Stimulated activated CD8-positive, alpha-beta memory T cell treated with anti-CD3 and anti-CD28 coated beads, Interleukin-4, amount 100 ng/mL, for 4 hours (primary cell): ENCODE measurements around the gene TMC3.
"Not testable (repeated sequence)": the region's sequence is repeated elsewhere in the genome, so short reads cannot be mapped to it uniquely, and the experiment has no call there.

Experiments used
- DNase-seq, 2 donors: peaks; one replicate each; pipeline ENCODE4 v3.0.0-alpha.2; 2020; ENCODE audit warnings: low read depth in 2 of 2, low spot score in 1 of 2

Gene TMC3

GRCh38 chr15:81348691-81349090, 25.3 kb downstream of the TMC3 start:
- DNase-seq: not testable (repeated sequence)

- DNase-seq: no peak
Measured at GRCh38 chr15:81347910-81348309, 26.1 kb downstream of the TMC3 start.

- no peak for DNase-seq
Measured at GRCh38 chr15:81346611-81347010, 27.4 kb downstream of the TMC3 start.

GRCh38 chr15:81343371-81343770, 30.6 kb downstream of the TMC3 start:
- DNase-seq: no peak

GRCh38 chr15:81341351-81341750, 32.7 kb downstream of the TMC3 start:
- DNase-seq: no peak

GRCh38 chr15:81339851-81340250, 34.2 kb downstream of the TMC3 start:
- DNase-seq: no peak

GRCh38 chr15:81339321-81339720, 34.7 kb downstream of the TMC3 start:
- DNase-seq: no peak

- DNase-seq: no peak
Measured at GRCh38 chr15:81338170-81339007, 35.6 kb downstream of the TMC3 start.

- DNase-seq: no peak
Measured at GRCh38 chr15:81337713-81338157, 36.3 kb downstream of the TMC3 start.

GRCh38 chr15:81337241-81337640, 36.8 kb downstream of the TMC3 start:
- no peak for DNase-seq

- DNase-seq: no peak
Measured at GRCh38 chr15:81336568-81336967, 37.4 kb downstream of the TMC3 start.

GRCh38 chr15:81335631-81336030, 38.4 kb downstream of the TMC3 start:
- DNase-seq: no peak

GRCh38 chr15:81334768-81335435, 39.1 kb downstream of the TMC3 start:
- no peak for DNase-seq

- no peak for DNase-seq
Measured at GRCh38 chr15:81333363-81333762, 40.6 kb downstream of the TMC3 start.

GRCh38 chr15:81332326-81332725, 41.7 kb downstream of the TMC3 start:
- no peak for DNase-seq

- no peak for DNase-seq
Measured at GRCh38 chr15:81331600-81331999, 42.4 kb downstream of the TMC3 start.

GRCh38 chr15:81331141-81331540, 42.9 kb downstream of the TMC3 start:
- not testable (repeated sequence) for DNase-seq

GRCh38 chr15:81330366-81331090, 43.5 kb downstream of the TMC3 start:
- DNase-seq: no peak

- DNase-seq: no peak
Measured at GRCh38 chr15:81329446-81329845, 44.6 kb downstream of the TMC3 start.

- DNase-seq: no peak
Measured at GRCh38 chr15:81327516-81327915, 46.5 kb downstream of the TMC3 start.

- DNase-seq: no peak
Measured at GRCh38 chr15:81326466-81327212, 47.4 kb downstream of the TMC3 start.
